HG03159 (cell line): Measurements from ENCODE around the gene PLCB2.

Source experiments
- ATAC-seq: cut with Tn5 transposase; IDR thresholded peaks from one replicate; pipeline ENCODE4 v1.9.1; 2021; ENCODE audit warnings: mild to moderate bottlenecking, moderate library complexity; ENCODE audit not compliant: unreplicated experiment

The PLCB2 gene

GRCh38 chr15:40286794-40287193 lies 20.9 kb downstream of the PLCB2 start:
- no peak for ATAC-seq

GRCh38 chr15:40286061-40286532 lies 21.6 kb downstream of the PLCB2 start:
- no peak for ATAC-seq

- ATAC-seq = no peak
These were observed 22.2 kb downstream of the PLCB2 start for GRCh38 chr15:40285554-40286011.

- ATAC-seq = no peak
These were observed 22.6 kb downstream of the PLCB2 start for GRCh38 chr15:40285151-40285550.

- ATAC-seq = no peak
These were observed 24.0 kb downstream of the PLCB2 start for GRCh38 chr15:40283615-40284300.

GRCh38 chr15:40282869-40283614 lies 24.7 kb downstream of the PLCB2 start, which contains the start of gene ANKRD63:
Gene ANKRD63 (minus strand): TSS chr15:40283064. CDS start chr15:40282586, 478 bp downstream.
- ATAC-seq = no peak

GRCh38 chr15:40282147-40282868 lies 25.4 kb downstream of the PLCB2 start:
- no peak for ATAC-seq

- no peak for ATAC-seq
These were observed 26.0 kb downstream of the PLCB2 start for GRCh38 chr15:40281801-40282146.

- no peak for ATAC-seq
These were observed 26.5 kb downstream of the PLCB2 start for GRCh38 chr15:40281057-40281800.

- ATAC-seq = no peak
These were observed 27.3 kb downstream of the PLCB2 start for GRCh38 chr15:40280260-40281056.

- no peak for ATAC-seq
These were observed 28.1 kb downstream of the PLCB2 start for GRCh38 chr15:40279437-40280141.

- no peak for ATAC-seq
These were observed 29.7 kb downstream of the PLCB2 start for GRCh38 chr15:40278026-40278425.

- no peak for ATAC-seq
These were observed 30.3 kb downstream of the PLCB2 start for GRCh38 chr15:40277471-40277870.

GRCh38 chr15:40276927-40277326 lies 30.8 kb downstream of the PLCB2 start:
- ATAC-seq = no peak

- no peak for ATAC-seq
These were observed 31.8 kb downstream of the PLCB2 start for GRCh38 chr15:40275954-40276353.

GRCh38 chr15:40275523-40275922 lies 32.2 kb downstream of the PLCB2 start:
- no peak for ATAC-seq

GRCh38 chr15:40274350-40275274 lies 33.1 kb downstream of the PLCB2 start:
- ATAC-seq = no peak

GRCh38 chr15:40273428-40273827 lies 34.3 kb downstream of the PLCB2 start:
- no peak for ATAC-seq
